GM12878 (cell line): Measurements from ENCODE around the gene HCAR2. TPM values are rescaled to one million over a fixed set of nuclear protein-coding genes. Genes with fewer than 3 reads are reported as not detected.

Experiments used
- ATAC-seq: fragments of 200-7000 bp; cut with Tn5 transposase; 3 replicates; pipeline ENCODE4 v1.9.1; 2020; ENCODE audit warnings: mild to moderate bottlenecking, moderate library complexity
- BruUV-seq: library from RNA; stranded (reverse); fragments of 400-500 nt; replicated peaks from 2 replicates; lab custom pipeline; 2021; lab: Mats Ljungman, UMichigan
- CTCF ChIA-PET: fragments of 300-600 bp; sonication (Branson Sonifier 250); formaldehyde crosslinking; extraction: SDS; loops from one replicate; lab custom pipeline; 2021; ENCODE audit warnings: inconsistent platforms; lab: Yijun Ruan, JAX
- POLR2A ChIA-PET: fragments of 350-600 bp; formaldehyde crosslinking; extraction: SDS; loops from one replicate; lab custom pipeline; 2021; ENCODE audit warnings: inconsistent platforms; lab: Charles Lee
- RAD21 ChIA-PET: fragments of 300-600 bp; sonication (Branson Sonifier 250); formaldehyde crosslinking; loops from one replicate; lab custom pipeline; 2023; ENCODE audit warnings: antibody characterized with exemption; ENCODE audit not compliant: unreplicated experiment; lab: Charles Lee
- SMC1A ChIA-PET: fragments of 300-600 bp; sonication (Branson Sonifier 250); formaldehyde crosslinking; loops from one replicate; lab custom pipeline; 2023; ENCODE audit not compliant: unreplicated experiment, uncharacterized antibody; lab: Charles Lee
- DNase-seq: peaks from one replicate; pipeline ENCODE4 v3.0.0-alpha.2; 2011; ENCODE audit warnings: low read depth, low spot score
- FAIRE-seq: peaks from 3 replicates; lab custom pipeline; 2011; peaks lifted over from hg19 to GRCh38; lab: Jason Lieb, UNC
- H2AFZ ChIP-seq: 2 replicates; pipeline ENCODE4 v1.6.0; 2011; ENCODE audit warnings: low read depth, low read length, control low read depth; ENCODE audit not compliant: control insufficient read depth
- H3K27ac ChIP-seq: 2 replicates; pipeline ENCODE4 v1.5.1; 2011; ENCODE audit warnings: control low read depth; ENCODE audit not compliant: control insufficient read depth, insufficient read depth
- H3K27me3 ChIP-seq, 2 experiments: replicated peaks in 1 of 2; 2 replicates each; pipeline versions ENCODE4 v1.6.0 to v1.6.1; 2011; ENCODE audit warnings: low read length in 1 of 2; ENCODE audit not compliant: control insufficient read depth in 2 of 2, insufficient read depth in 2 of 2
- H3K36me3 ChIP-seq, 2 experiments: 2 replicates each; pipeline ENCODE4 v1.5.1; 2011; ENCODE audit warnings: low read length in 1 of 2; ENCODE audit not compliant: control insufficient read depth in 2 of 2, insufficient read depth in 2 of 2
- H3K4me1 ChIP-seq: 2 replicates; pipeline ENCODE4 v1.6.1; 2011; ENCODE audit warnings: mild to moderate bottlenecking, low read length, moderate library complexity, mixed read lengths; ENCODE audit not compliant: control insufficient read depth, insufficient read depth
- H3K4me2 ChIP-seq: 2 replicates; pipeline ENCODE4 v1.6.0; 2011; ENCODE audit warnings: control low read depth; ENCODE audit not compliant: control insufficient read depth, insufficient read depth
- H3K4me3 ChIP-seq: fragments of 200-600 bp; sonication (generic); 2 replicates; pipeline ENCODE4 v1.5.1; 2016
- H3K79me2 ChIP-seq: 2 replicates; pipeline ENCODE4 v1.6.0; 2011; ENCODE audit warnings: low read length; ENCODE audit not compliant: control insufficient read depth, insufficient read depth
- H3K9ac ChIP-seq: 2 replicates; pipeline ENCODE4 v1.8.0; 2011; ENCODE audit warnings: low read length, control low read depth, mixed read lengths; ENCODE audit not compliant: control insufficient read depth, insufficient read depth
- H3K9me3 ChIP-seq: replicated peaks from 3 replicates; pipeline ENCODE4 v1.5.1; 2011; ENCODE audit warnings: mild to moderate bottlenecking, low read length; ENCODE audit not compliant: control insufficient read depth, insufficient read depth
- H4K20me1 ChIP-seq: 2 replicates; pipeline ENCODE4 v1.6.0; 2011; ENCODE audit not compliant: control insufficient read depth, insufficient read depth
- ATF7 ChIP-seq: fragments of 450-650 bp; IDR thresholded peaks from 2 replicates; pipeline ENCODE4 v1.6.1; 2016; ENCODE audit warnings: low read depth, mild to moderate bottlenecking
- CBFB ChIP-seq: IDR thresholded peaks from 2 replicates; pipeline ENCODE4 v1.6.1; 2016; ENCODE audit warnings: antibody characterized with exemption, low read depth
- CBX3 ChIP-seq: fragments of 200-600 bp; sonication (generic); IDR thresholded peaks from 2 replicates; pipeline ENCODE4 v1.6.1; 2016; ENCODE audit warnings: low read depth, borderline replicate concordance
- CBX5 ChIP-seq: sonication (generic); IDR thresholded peaks from 2 replicates; pipeline ENCODE4 v1.6.1; 2016; ENCODE audit warnings: low read depth, moderate library complexity, mild to moderate bottlenecking, inconsistent platforms
- EED ChIP-seq: sonication (generic); IDR thresholded peaks from 2 replicates; pipeline ENCODE4 v1.6.1; 2016; ENCODE audit warnings: antibody characterized with exemption, low read depth
- EGR1 ChIP-seq, 2 experiments: IDR thresholded peaks; 1 replicate in 1 of 2; 2 replicates in 1 of 2; pipeline ENCODE4 v1.6.1; 2011 to 2012; ENCODE audit warnings: low read depth in 2 of 2, low read length in 2 of 2, borderline replicate concordance in 1 of 2, mild to moderate bottlenecking in 1 of 2, moderate library complexity in 1 of 2
- PBX3 ChIP-seq: IDR thresholded peaks from 2 replicates; pipeline ENCODE4 v1.6.1; 2011; ENCODE audit warnings: mild to moderate bottlenecking, low read depth, low read length, moderate library complexity; ENCODE audit not compliant: insufficient replicate concordance
- RUNX3 ChIP-seq: IDR thresholded peaks from 2 replicates; pipeline ENCODE4 v1.6.1; 2012; ENCODE audit warnings: low read length, inconsistent platforms
- SMAD1 ChIP-seq: fragments of 450-650 bp; IDR thresholded peaks from 2 replicates; pipeline ENCODE4 v1.6.1; 2018; ENCODE audit warnings: mild to moderate bottlenecking, low read depth; ENCODE audit not compliant: partially characterized antibody
- SPI1 ChIP-seq: IDR thresholded peaks from 2 replicates; pipeline ENCODE4 v1.6.1; 2011; ENCODE audit warnings: low read depth, mild to moderate bottlenecking, low read length, moderate library complexity, borderline replicate concordance; ENCODE audit not compliant: insufficient read depth
- TAF1 ChIP-seq: IDR thresholded peaks from 2 replicates; pipeline ENCODE4 v1.6.1; 2011; ENCODE audit warnings: mild to moderate bottlenecking, low read depth, low read length, borderline replicate concordance
- ZBTB4 ChIP-seq: fragments of 450-650 bp; formaldehyde crosslinking; IDR thresholded peaks from 2 replicates; pipeline ENCODE4 v1.4.0; 2022; ENCODE audit warnings: mild to moderate bottlenecking, moderate library complexity
- WGBS: methylation state at CpG from one replicate; pipeline ENCODE4 v1.1.6; 2016; ENCODE audit warnings: low lambda C conversion rate; ENCODE audit not compliant: insufficient replicate concordance, insufficient coverage; ENCODE audit errors: missing lambda C conversion rate; 5-methylcytosine and 5-hydroxymethylcytosine counted together
- in situ Hi-C: fragments of 300-500 bp; cut with MboI; formaldehyde crosslinking; loops from 9 replicates; pipeline ENCODE4 v1.14.3; 2018; ENCODE audit warnings: mixed read lengths
- intact Hi-C: fragments of 100-400 bp; cut with micrococcal nuclease; formaldehyde crosslinking; loops from one replicate; pipeline ENCODE4 v1.14.2; 2022; ENCODE audit not compliant: unreplicated experiment
- polyA plus RNA-seq, 11 experiments: library from polyadenylated mRNA; depleted of rRNA in 4 of 11; unstranded in 6 of 11; stranded (reverse) in 5 of 11; fragments of >200 nt; fragmentation: Nextera tagmentation in 4 of 11; fragmentation: Illumina TruSeq in 1 of 11; extraction: Ambion mirVana in 4 of 11; extraction: Trizol in 1 of 11; gene quantifications; 1 replicate in 1 of 11; 2 replicates in 10 of 11; pipeline versions ENCODE4 v1.2.1 to v1.2.3, GENCODE V29; 2011 to 2016; ENCODE audit warnings: inconsistent platforms in 2 of 11, missing spikeins in 2 of 11, low read depth in 1 of 11
- total RNA-seq, 4 experiments: library from RNA; depleted of rRNA in 3 of 4; stranded (reverse); fragments of >200 nt in 3 of 4; fragmentation: Illumina TruSeq in 1 of 4; extraction: Trizol in 1 of 4; gene quantifications; 2 replicates each; pipeline versions ENCODE4 v1.2.1 to v1.2.3, GENCODE V29; 2013 to 2021

Gene HCAR2
- total and polyA plus RNA-seq, 10 of the 15 experiments (the other 5 are each of a cell fraction or from before 2014, with no cell fraction given) = 0.19 to 0.66 (median 0.35) TPM

- TF ChIP-seq PBX3 = no peak
- no peak for TF ChIP-seq CBX3
- TF ChIP-seq, all 136 proteins: peak for 0
- Histone ChIP-seq H3K9ac (no peak overlapping the region), H3K4me1 (peaks cover 18% of the 10 kb centered on the region), H3K9me3 (peaks cover 2% of the 10 kb centered on the region; the same call in 1 of the 3 replicates), H3K36me3 (no peaks in the 10 kb centered on the region), H4K20me1 (no peaks in the 10 kb centered on the region), H3K4me3 (no peak overlapping the region), H3K4me2 (no peak overlapping the region), H3K79me2 (no peaks in the 10 kb centered on the region), H2AFZ (no peak overlapping the region), H3K27ac (no peak overlapping the region), H3K27me3 (no peaks in the 10 kb centered on the region)
- ATAC-seq (no peak), FAIRE-seq (no peak), DNase-seq (no peak)
- BruUV-seq = no TSS peak
- intact Hi-C loops (no loop called here), in situ Hi-C loops (no loop called here)
- ChIA-PET POLR2A (interaction anchor here (1.4 kb wide), 1 partner anchor 10 kb away, joined by 3 read pairs; no protein-coding TSS in a partner anchor), CTCF (interaction anchor here (1.0 kb wide), 1 partner anchor 96 kb away, joined by 3 read pairs; no protein-coding TSS in a partner anchor), RAD21 (interaction anchor here (1.0 to 1.4 kb wide), 2 partner anchors 10 to 13 kb away, joined by 3 to 4 read pairs; no protein-coding TSS in a partner anchor), SMC1A (interaction anchor here (0.7 to 2.3 kb wide), 6 partner anchors 8 to 95 kb away, joined by 3 to 7 read pairs (median 4); no protein-coding TSS in a partner anchor)
- 80% methylated on average over 4 of the region's 4 CpGs for WGBS
Measured at GRCh38 chr12:122732611-122733010, 29.5 kb upstream of the HCAR2 start.

- no peak overlapping the region for H3K9ac ChIP-seq
- DNase-seq (no peak), ATAC-seq (no peak), FAIRE-seq (no peak)
- no peak overlapping the region for H3K4me2 ChIP-seq
- WGBS = 56% methylated on average over 3 of the region's 3 CpGs
- TF ChIP-seq CBX5 (no peak), SMAD1 (no peak), ZBTB4 (CRISPR knock-in tag) (no peak), CBFB (no peak), EED (0 out of 2 replicates have a peak, but pooled peaks have one; percentile 35), TAF1 (no peak), SPI1 (peak; percentile 26; the same call in 1 of the 2 replicates), CBX3 (no peak), ATF7 (no peak), RUNX3 (peak; percentile 50; the same call in 1 of the 2 replicates), EGR1 (IDR thresholded peaks at IDR 0.05; ENCODE audit: borderline replicate concordance in 1 of 2, low read depth in 2 of 2, low read length in 2 of 2) (0 out of 3 replicates have a peak, but pooled peaks of 1 of the 2 experiments have one; percentile 12)
- intact Hi-C loops (no loop called here), in situ Hi-C loops (no loop called here)
- no peak overlapping the region for H2AFZ ChIP-seq
- no peaks in the 10 kb centered on the region for H4K20me1 ChIP-seq
- H3K27me3 ChIP-seq = no peaks in the 10 kb centered on the region
- H3K9me3 ChIP-seq = peaks cover 2% of the 10 kb centered on the region; the same call in 1 of the 3 replicates
- H3K27ac ChIP-seq = no peak overlapping the region
- H3K79me2 ChIP-seq = no peaks in the 10 kb centered on the region
- SMC1A ChIA-PET = interaction anchor here (0.7 to 2.3 kb wide), 4 partner anchors 10 to 94 kb away, joined by 3 to 7 read pairs (median 4); no protein-coding TSS in a partner anchor
- POLR2A ChIA-PET = interaction anchor here (1.4 kb wide), 1 partner anchor 10 kb away, joined by 3 read pairs; no protein-coding TSS in a partner anchor
- no peak overlapping the region for H3K4me3 ChIP-seq
- BruUV-seq = no TSS peak
- no peaks in the 10 kb centered on the region for H3K36me3 ChIP-seq
- H3K4me1 ChIP-seq = peaks cover 18% of the 10 kb centered on the region
- CTCF ChIA-PET = no interaction called here
- RAD21 ChIA-PET = interaction anchor here (1.0 kb wide), 1 partner anchor 12 kb away, joined by 3 read pairs; no protein-coding TSS in a partner anchor
Measured at GRCh38 chr12:122732170-122732569, 29.0 kb upstream of the HCAR2 start.
